ENCODE measurements around the gene ZNF710. TPM values are rescaled to one million over a fixed set of nuclear protein-coding genes. Genes with fewer than 3 reads are reported as not detected.

Gene ZNF710
- total and polyA plus RNA-seq, 9 of the 15 experiments (the other 6 are each of a cell fraction or from before 2014, with no cell fraction given) = 0.56 to 14.2 (median 5.2) TPM

DNA sequence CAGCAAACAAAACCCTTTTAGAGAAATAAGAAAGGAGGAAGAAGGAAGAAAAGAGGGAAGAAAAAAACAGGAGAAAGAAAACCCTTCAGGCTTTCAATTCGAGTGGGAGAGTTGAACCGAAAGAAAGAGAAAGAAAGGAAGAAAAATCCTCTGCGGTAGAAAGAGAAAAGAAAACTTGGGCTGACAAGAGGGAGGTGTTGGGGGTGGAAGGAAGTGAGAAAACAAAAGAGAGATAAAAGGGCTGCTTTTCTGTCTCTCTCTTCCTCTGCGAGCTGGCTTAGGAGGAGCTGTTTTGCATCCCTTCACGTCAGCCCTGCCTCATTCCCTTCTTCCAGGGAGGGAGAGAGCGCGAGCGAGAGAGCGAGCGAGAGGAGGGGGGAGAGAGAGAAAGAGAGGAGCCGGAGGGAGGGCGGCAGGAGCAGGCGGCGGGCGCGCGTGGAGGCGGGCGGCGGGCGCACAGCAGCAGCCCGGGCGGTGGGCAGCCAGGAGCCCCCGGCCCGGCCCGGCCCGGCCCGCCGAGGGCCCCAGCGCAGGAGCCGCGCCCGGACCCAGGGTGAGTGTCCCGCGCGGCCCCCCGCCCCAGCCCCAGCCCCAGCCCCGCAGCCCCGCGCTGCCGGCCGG, at the start of gene ZNF710 (continued):
- TF ChIP-seq, protein P1, sequence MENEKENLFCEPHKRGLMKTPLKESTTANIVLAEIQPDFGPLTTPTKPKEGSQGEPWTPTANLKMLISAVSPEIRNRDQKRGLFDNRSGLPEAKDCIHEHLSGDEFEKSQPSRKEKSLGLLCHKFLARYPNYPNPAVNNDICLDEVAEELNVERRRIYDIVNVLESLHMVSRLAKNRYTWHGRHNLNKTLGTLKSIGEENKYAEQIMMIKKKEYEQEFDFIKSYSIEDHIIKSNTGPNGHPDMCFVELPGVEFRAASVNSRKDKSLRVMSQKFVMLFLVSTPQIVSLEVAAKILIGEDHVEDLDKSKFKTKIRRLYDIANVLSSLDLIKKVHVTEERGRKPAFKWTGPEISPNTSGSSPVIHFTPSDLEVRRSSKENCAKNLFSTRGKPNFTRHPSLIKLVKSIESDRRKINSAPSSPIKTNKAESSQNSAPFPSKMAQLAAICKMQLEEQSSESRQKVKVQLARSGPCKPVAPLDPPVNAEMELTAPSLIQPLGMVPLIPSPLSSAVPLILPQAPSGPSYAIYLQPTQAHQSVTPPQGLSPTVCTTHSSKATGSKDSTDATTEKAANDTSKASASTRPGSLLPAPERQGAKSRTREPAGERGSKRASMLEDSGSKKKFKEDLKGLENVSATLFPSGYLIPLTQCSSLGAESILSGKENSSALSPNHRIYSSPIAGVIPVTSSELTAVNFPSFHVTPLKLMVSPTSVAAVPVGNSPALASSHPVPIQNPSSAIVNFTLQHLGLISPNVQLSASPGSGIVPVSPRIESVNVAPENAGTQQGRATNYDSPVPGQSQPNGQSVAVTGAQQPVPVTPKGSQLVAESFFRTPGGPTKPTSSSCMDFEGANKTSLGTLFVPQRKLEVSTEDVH (IDR thresholded peaks at IDR 0.05; ENCODE audit: low read depth, partially characterized antibody) = peak; percentile 51
- TF ChIP-seq HDAC8 (tag; IDR thresholded peaks at IDR 0.05) (no peak), ZNF830 (CRISPR knock-in tag; IDR thresholded peaks at IDR 0.05) (no peak), PURB (CRISPR knock-in tag; IDR thresholded peaks at IDR 0.05; ENCODE audit: low read depth) (no peak), MYC (IDR thresholded peaks at IDR 0.05; ENCODE audit: low read depth, low read length) (no peak), MYC (CRISPR knock-in tag; IDR thresholded peaks at IDR 0.05; ENCODE audit: borderline replicate concordance, low read depth) (no peak), MYBL2 (IDR thresholded peaks at IDR 0.05; ENCODE audit: low read depth) (no peak), MYBL2 (CRISPR knock-in tag; IDR thresholded peaks at IDR 0.05; ENCODE audit: borderline replicate concordance) (no peak), MBD2 (IDR thresholded peaks at IDR 0.05; ENCODE audit: borderline replicate concordance, low read depth) (no peak), ZBTB7A (IDR thresholded peaks at IDR 0.05; ENCODE audit: borderline replicate concordance, control insufficient read depth, low read depth, low read length) (peak; percentile 74; the same call in 1 of the 2 replicates), RCOR1 (IDR thresholded peaks at IDR 0.05; ENCODE audit: borderline replicate concordance in 1 of 2, low read depth in 2 of 2, low read length in 2 of 2) (0 out of 4 replicates have a peak, but pooled peaks of 1 of the 2 experiments have one; percentile 21), SMAD2 (IDR thresholded peaks at IDR 0.05; ENCODE audit: low read depth, low read length) (no peak), NFE2 (IDR thresholded peaks at IDR 0.05; ENCODE audit: low read depth) (no peak), ZNF507 (tag; conservative IDR thresholded peaks at IDR 0.05) (no peak), NFRKB (IDR thresholded peaks at IDR 0.05; ENCODE audit: low read depth) (peak; percentile 85), BRCA1 (IDR thresholded peaks at IDR 0.05) (no peak), BRCA1 (CRISPR knock-in tag; IDR thresholded peaks at IDR 0.05) (no peak), CCAR2 (IDR thresholded peaks at IDR 0.05; ENCODE audit: low read depth, low read length) (no peak), WHSC1 (IDR thresholded peaks at IDR 0.05; ENCODE audit: low read length) (no peak), TAF1 (IDR thresholded peaks at IDR 0.05; ENCODE audit: control insufficient read depth, extremely low read depth, insufficient read depth, low read length, severe bottlenecking) (peak; percentile 47), HDAC2 (IDR thresholded peaks at IDR 0.05) (0 out of 2 replicates have a peak, but pooled peaks have one; percentile 52)
- TF ChIP-seq, protein P2, sequence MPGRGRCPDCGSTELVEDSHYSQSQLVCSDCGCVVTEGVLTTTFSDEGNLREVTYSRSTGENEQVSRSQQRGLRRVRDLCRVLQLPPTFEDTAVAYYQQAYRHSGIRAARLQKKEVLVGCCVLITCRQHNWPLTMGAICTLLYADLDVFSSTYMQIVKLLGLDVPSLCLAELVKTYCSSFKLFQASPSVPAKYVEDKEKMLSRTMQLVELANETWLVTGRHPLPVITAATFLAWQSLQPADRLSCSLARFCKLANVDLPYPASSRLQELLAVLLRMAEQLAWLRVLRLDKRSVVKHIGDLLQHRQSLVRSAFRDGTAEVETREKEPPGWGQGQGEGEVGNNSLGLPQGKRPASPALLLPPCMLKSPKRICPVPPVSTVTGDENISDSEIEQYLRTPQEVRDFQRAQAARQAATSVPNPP (IDR thresholded peaks at IDR 0.05; ENCODE audit: borderline replicate concordance, insufficient read depth, insufficient read length) = no peak
- TF ChIP-seq, protein P3, sequence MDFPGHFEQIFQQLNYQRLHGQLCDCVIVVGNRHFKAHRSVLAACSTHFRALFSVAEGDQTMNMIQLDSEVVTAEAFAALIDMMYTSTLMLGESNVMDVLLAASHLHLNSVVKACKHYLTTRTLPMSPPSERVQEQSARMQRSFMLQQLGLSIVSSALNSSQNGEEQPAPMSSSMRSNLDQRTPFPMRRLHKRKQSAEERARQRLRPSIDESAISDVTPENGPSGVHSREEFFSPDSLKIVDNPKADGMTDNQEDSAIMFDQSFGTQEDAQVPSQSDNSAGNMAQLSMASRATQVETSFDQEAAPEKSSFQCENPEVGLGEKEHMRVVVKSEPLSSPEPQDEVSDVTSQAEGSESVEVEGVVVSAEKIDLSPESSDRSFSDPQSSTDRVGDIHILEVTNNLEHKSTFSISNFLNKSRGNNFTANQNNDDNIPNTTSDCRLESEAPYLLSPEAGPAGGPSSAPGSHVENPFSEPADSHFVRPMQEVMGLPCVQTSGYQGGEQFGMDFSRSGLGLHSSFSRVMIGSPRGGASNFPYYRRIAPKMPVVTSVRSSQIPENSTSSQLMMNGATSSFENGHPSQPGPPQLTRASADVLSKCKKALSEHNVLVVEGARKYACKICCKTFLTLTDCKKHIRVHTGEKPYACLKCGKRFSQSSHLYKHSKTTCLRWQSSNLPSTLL (IDR thresholded peaks at IDR 0.05) = 0 out of 2 replicates have a peak, but pooled peaks have one; percentile 28
- TF ChIP-seq, protein P4, sequence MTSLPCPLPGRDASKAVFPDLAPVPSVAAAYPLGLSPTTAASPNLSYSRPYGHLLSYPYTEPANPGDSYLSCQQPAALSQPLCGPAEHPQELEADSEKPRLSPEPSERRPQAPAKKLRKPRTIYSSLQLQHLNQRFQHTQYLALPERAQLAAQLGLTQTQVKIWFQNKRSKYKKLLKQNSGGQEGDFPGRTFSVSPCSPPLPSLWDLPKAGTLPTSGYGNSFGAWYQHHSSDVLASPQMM (CRISPR knock-in tag; IDR thresholded peaks at IDR 0.05) = no peak

Data from K562 (cell line).